ENCODE measurements around the gene MAN2A2. TPM values are rescaled to one million over a fixed set of nuclear protein-coding genes. Genes with fewer than 3 reads are reported as not detected.
A peak's percentile ranks its signal among the peaks of the same experiment; 100 is the strongest.
"Not testable (repeated sequence)": the region's sequence is repeated elsewhere in the genome, so short reads cannot be mapped to it uniquely, and the experiment has no call there.

MAN2A2 gene
- total RNA-seq, 4 donors from 2014 or later: 56.8 to 124 (median 92.4) TPM

DNA sequence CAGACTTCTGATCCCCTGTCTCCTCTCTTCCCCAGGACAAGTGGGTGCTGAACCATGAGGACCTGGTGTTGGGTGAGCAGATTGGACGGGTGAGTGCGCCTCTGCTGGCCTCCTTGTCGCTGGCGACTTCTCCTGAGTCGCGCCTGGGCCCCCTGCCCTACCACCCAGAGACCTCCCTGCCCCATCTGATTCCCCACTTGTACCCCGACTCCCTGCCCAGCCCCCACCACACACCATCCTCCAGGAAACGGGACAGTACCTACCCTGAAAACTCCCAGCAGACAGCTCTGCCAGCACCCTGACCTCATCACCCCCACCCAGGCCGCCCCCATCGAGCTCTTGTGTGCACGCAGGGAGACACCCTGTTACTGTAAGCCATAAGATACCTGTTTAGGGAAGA lies 11.1 kb upstream of the MAN2A2 start:
- no peak for ATAC-seq
- Histone ChIP-seq H3K27ac (no peak overlapping the region), H3K4me1 (no peaks in the 10 kb centered on the region), H3K9me3 (no peaks in the 10 kb centered on the region), H3K4me3 (no peak overlapping the region), H3K36me3 (peaks cover 0 to 12% of the 10 kb centered on the region in 2 donors), H3K27me3 (no peaks in the 10 kb centered on the region)
- in situ Hi-C loops (cut with MboI; ENCODE audit: low sequenced_read_pairs in 4 of 4): loop anchor here (10.0 to 25.0 kb wide), 4 partner anchors 180 to 580 kb away; partner anchors contain the start of gene BLM (in 2 of the 4)
- no peak for TF ChIP-seq POLR2A (IDR thresholded peaks at IDR 0.05)
- TF ChIP-seq, protein P1, sequence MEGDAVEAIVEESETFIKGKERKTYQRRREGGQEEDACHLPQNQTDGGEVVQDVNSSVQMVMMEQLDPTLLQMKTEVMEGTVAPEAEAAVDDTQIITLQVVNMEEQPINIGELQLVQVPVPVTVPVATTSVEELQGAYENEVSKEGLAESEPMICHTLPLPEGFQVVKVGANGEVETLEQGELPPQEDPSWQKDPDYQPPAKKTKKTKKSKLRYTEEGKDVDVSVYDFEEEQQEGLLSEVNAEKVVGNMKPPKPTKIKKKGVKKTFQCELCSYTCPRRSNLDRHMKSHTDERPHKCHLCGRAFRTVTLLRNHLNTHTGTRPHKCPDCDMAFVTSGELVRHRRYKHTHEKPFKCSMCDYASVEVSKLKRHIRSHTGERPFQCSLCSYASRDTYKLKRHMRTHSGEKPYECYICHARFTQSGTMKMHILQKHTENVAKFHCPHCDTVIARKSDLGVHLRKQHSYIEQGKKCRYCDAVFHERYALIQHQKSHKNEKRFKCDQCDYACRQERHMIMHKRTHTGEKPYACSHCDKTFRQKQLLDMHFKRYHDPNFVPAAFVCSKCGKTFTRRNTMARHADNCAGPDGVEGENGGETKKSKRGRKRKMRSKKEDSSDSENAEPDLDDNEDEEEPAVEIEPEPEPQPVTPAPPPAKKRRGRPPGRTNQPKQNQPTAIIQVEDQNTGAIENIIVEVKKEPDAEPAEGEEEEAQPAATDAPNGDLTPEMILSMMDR (IDR thresholded peaks at IDR 0.05 in 4 of 5, conservative IDR thresholded peaks at IDR 0.05 in 1 of 5): no peak
- intact Hi-C loops (cut with DNase I; ENCODE audit: low total_unique reads): no loop called here
- DNase-seq: no peak

DNA sequence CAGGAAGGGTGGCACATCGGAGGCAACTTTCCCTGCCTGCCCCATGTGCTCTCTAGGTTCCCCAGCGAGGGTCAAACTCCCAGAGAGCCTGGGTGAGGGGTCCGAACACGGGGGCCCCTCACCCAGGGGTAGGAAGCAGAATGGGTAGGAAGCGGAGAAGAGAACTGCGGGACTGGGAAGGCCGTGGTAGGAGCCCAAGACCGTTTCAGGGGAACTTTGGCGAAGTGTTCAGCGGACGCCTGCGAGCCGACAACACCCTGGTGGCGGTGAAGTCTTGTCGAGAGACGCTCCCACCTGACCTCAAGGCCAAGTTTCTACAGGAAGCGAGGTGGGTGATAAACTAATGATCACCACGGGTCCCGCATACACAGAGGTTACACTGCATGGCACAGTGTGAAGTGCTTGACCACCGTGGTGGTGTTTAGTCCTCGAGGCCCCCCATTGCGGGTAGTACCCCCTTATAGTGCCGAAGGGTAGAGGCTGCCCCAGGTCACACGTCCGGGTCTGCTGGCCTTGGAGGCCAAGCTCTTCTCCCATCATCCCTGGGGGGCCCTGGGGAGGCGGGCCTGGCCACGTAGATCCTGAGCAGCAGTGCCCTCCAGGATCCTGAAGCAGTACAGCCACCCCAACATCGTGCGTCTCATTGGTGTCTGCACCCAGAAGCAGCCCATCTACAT lies 10.5 kb upstream of the MAN2A2 start:
- Histone ChIP-seq H3K27ac (no peak overlapping the region), H3K9me3 (no peaks in the 10 kb centered on the region), H3K4me1 (no peaks in the 10 kb centered on the region), H3K4me3 (no peak overlapping the region), H3K36me3 (peaks cover 0 to 12% of the 10 kb centered on the region in 2 donors), H3K27me3 (no peaks in the 10 kb centered on the region)
- TF ChIP-seq, protein P1 (IDR thresholded peaks at IDR 0.05 in 4 of 5, conservative IDR thresholded peaks at IDR 0.05 in 1 of 5): no peak
- TF ChIP-seq POLR2A (IDR thresholded peaks at IDR 0.05): no peak
- intact Hi-C loops (cut with DNase I; ENCODE audit: low total_unique reads): no loop called here
- ATAC-seq: no peak
- no peak for DNase-seq
- in situ Hi-C loops (cut with MboI; ENCODE audit: low sequenced_read_pairs in 4 of 4): loop anchor here (10.0 to 25.0 kb wide), 4 partner anchors 180 to 580 kb away; partner anchors contain the start of gene BLM (in 2 of the 4)

GRCh38 chr15:90893175-90894090 lies 9.7 kb upstream of the MAN2A2 start:
- Histone ChIP-seq H3K36me3 (peaks cover 0 to 12% of the 10 kb centered on the region in 2 donors), H3K27me3 (no peaks in the 10 kb centered on the region), H3K4me1 (no peaks in the 10 kb centered on the region), H3K9me3 (no peaks in the 10 kb centered on the region), H3K27ac (no peak overlapping the region), H3K4me3 (no peak overlapping the region)
- no peak for DNase-seq
- in situ Hi-C loops (cut with MboI; ENCODE audit: low sequenced_read_pairs in 4 of 4): loop anchor here (10.0 to 25.0 kb wide), 4 partner anchors 181 to 581 kb away; partner anchors contain the start of gene BLM (in 2 of the 4)
- ATAC-seq: no peak
- no peak for TF ChIP-seq POLR2A (IDR thresholded peaks at IDR 0.05)
- TF ChIP-seq, protein P1 (IDR thresholded peaks at IDR 0.05 in 4 of 5, conservative IDR thresholded peaks at IDR 0.05 in 1 of 5): peak in 1 of 5 experiments; percentile 20
- intact Hi-C loops (cut with DNase I; ENCODE audit: low total_unique reads): no loop called here

GRCh38 chr15:90895571-90896117 lies 7.5 kb upstream of the MAN2A2 start:
- ATAC-seq (no peak), DNase-seq (no peak)
- H3K9me3 ChIP-seq: no peaks in the 10 kb centered on the region
- no peak for TF ChIP-seq POLR2A (IDR thresholded peaks at IDR 0.05)
- TF ChIP-seq, protein P1 (IDR thresholded peaks at IDR 0.05 in 4 of 5, conservative IDR thresholded peaks at IDR 0.05 in 1 of 5): no peak
- H3K4me1 ChIP-seq: no peaks in the 10 kb centered on the region
- H3K27ac ChIP-seq: no peak overlapping the region
- H3K36me3 ChIP-seq: peaks cover 0 to 12% of the 10 kb centered on the region in 2 donors
- H3K4me3 ChIP-seq: no peak overlapping the region
- intact Hi-C loops (cut with DNase I; ENCODE audit: low total_unique reads): no loop called here
- H3K27me3 ChIP-seq: no peaks in the 10 kb centered on the region
- in situ Hi-C loops (cut with MboI; ENCODE audit: low sequenced_read_pairs in 4 of 4): loop anchor here (10.0 to 25.0 kb wide), 4 partner anchors 183 to 583 kb away; partner anchors contain the start of gene BLM (in 2 of the 4)

- ATAC-seq; H3K4me1 ChIP-seq; H3K27ac ChIP-seq; DNase-seq; H3K9me3 ChIP-seq; intact Hi-C loops (cut with DNase I; ENCODE audit: low total_unique reads); H3K4me3 ChIP-seq; H3K27me3 ChIP-seq: not testable (repeated sequence)
- in situ Hi-C loops (cut with MboI; ENCODE audit: low sequenced_read_pairs in 4 of 4): loop anchor here (10.0 to 25.0 kb wide), 4 partner anchors 185 to 585 kb away; partner anchors contain the start of gene BLM (in 2 of the 4)
- peaks cover 0 to 12% of the 10 kb centered on the region in 2 donors for H3K36me3 ChIP-seq
Observed at GRCh38 chr15:90897131-90897655, 5.9 kb upstream of the MAN2A2 start.
